ENCODE data around the gene SNF8.

- no peak for TF ChIP-seq CTCF (IDR thresholded peaks at IDR 0.05)
- no peak for TF ChIP-seq EP300 (IDR thresholded peaks at IDR 0.05)
- no peak for TF ChIP-seq POLR2A (IDR thresholded peaks at IDR 0.05)
Observed at GRCh38 chr17:48972749-48973097, 28.1 kb upstream of the SNF8 start.

All from suprapubic skin (tissue), 3 donors.